Activated CD8-positive, alpha-beta T cell treated with anti-CD3 and anti-CD28 coated beads for 36 hours (primary cell): Measurements from ENCODE around the gene ACAA1. TPM values are rescaled to one million over a fixed set of nuclear protein-coding genes. Genes with fewer than 3 reads are reported as not detected.

Source experiments
- ATAC-seq: fragments of 200-7000 bp; cut with Tn5 transposase; one replicate; pipeline ENCODE4 v1.10.0; 2021; ENCODE audit warnings: mild to moderate bottlenecking, moderate library complexity
- CTCF ChIA-PET: fragments of 350-600 bp; sonication (Branson Sonifier 250); formaldehyde crosslinking; loops from one replicate; lab custom pipeline; 2021; ENCODE audit warnings: antibody characterized with exemption; lab: Charles Lee
- POLR2A ChIA-PET: fragments of 350-600 bp; sonication (Branson Sonifier 250); formaldehyde crosslinking; loops from one replicate; lab custom pipeline; 2021; ENCODE audit warnings: antibody characterized with exemption; lab: Charles Lee
- DNase-seq: peaks from one replicate; pipeline ENCODE4 v3.0.0-alpha.2; 2020
- H3K27ac Mint-ChIP-seq: one replicate; pipeline ENCODE4 v1.8.0; 2021; ENCODE audit warnings: mild to moderate bottlenecking, mixed read lengths
- H3K27me3 Mint-ChIP-seq: one replicate; pipeline ENCODE4 v1.8.0; 2021; ENCODE audit warnings: mixed read lengths
- H3K36me3 Mint-ChIP-seq: one replicate; pipeline ENCODE4 v1.8.0; 2021; ENCODE audit warnings: low read depth, mixed read lengths
- H3K4me1 Mint-ChIP-seq: one replicate; pipeline ENCODE4 v1.8.0; 2021; ENCODE audit warnings: low read depth, mixed read lengths
- H3K4me3 Mint-ChIP-seq: one replicate; pipeline ENCODE4 v1.8.0; 2021; ENCODE audit warnings: mild to moderate bottlenecking, moderate library complexity, mixed read lengths
- H3K9me3 Mint-ChIP-seq: one replicate; pipeline ENCODE4 v1.8.0; 2021; ENCODE audit warnings: mixed read lengths
- CTCF ChIP-seq: fragments of 200-600 bp; IDR thresholded peaks from one replicate; pipeline ENCODE4 v1.8.0; 2022; ENCODE audit warnings: antibody characterized with exemption, mild to moderate bottlenecking
- intact Hi-C: fragments of 100-400 bp; cut with micrococcal nuclease; formaldehyde crosslinking; loops from one replicate; pipeline ENCODE4 v1.10.0; 2022
- total RNA-seq, 2 experiments: library from RNA; stranded (reverse); gene quantifications; one replicate each; pipeline ENCODE4 v1.2.3, GENCODE V29; 2021

The ACAA1 gene
- total RNA-seq, result 10 to 100 TPM; 70.1 to 72.0 TPM

GRCh38 chr3:38136777-38137614, at the start of gene ACAA1:
ACAA1 (minus strand) TSS chr3:38137127; CDS start chr3:38137035, 92 bp downstream.
- TF ChIP-seq CTCF, result no peak
- peak; percentile 92 for ATAC-seq
- Mint-ChIP-seq H3K27ac (peak within 1 kb of the TSS; percentile 98), H3K9me3 (no peaks in the 10 kb centered on the region), H3K4me1 (peaks cover 59% of the 10 kb centered on the region), H3K36me3 (peaks cover 49% of the 10 kb centered on the region), H3K27me3 (no peaks in the 10 kb centered on the region), H3K4me3 (peak within 1 kb of the TSS; percentile 92)
- intact Hi-C loops, result loop anchor here (2.0 to 10.0 kb wide), 2 partner anchors 28 to 208 kb away; partner anchors contain the start of genes OXSR1 and XYLB
- ChIA-PET POLR2A (interaction anchor here (0.7 to 5.0 kb wide), 9 partner anchors 8 to 319 kb away, joined by 3 to 67 read pairs (median 4); partner anchors contain the start of genes OXSR1 and XYLB), CTCF (interaction anchor here (0.7 to 5.1 kb wide), 8 partner anchors 20 to 210 kb away, joined by 3 to 31 read pairs (median 4); partner anchors contain the start of genes OXSR1 and XYLB)
- DNase-seq, result peak; percentile 100

- H3K9me3 Mint-ChIP-seq, result no peaks in the 10 kb centered on the region
- no peak overlapping the region for H3K27ac Mint-ChIP-seq
- H3K36me3 Mint-ChIP-seq, result peaks cover 13% of the 10 kb centered on the region
- intact Hi-C loops, result no loop called here
- ATAC-seq (no peak), DNase-seq (no peak)
- H3K4me3 Mint-ChIP-seq, result no peak overlapping the region
- no peaks in the 10 kb centered on the region for H3K27me3 Mint-ChIP-seq
- POLR2A ChIA-PET, result no interaction called here
- no peak for TF ChIP-seq CTCF
- CTCF ChIA-PET, result interaction anchor here (1.3 kb wide), 1 partner anchor 38 kb away, joined by 3 read pairs; no protein-coding TSS in a partner anchor
- peaks cover 42% of the 10 kb centered on the region for H3K4me1 Mint-ChIP-seq
Observed at GRCh38 chr3:38177181-38177580, 40.3 kb upstream of the ACAA1 start.

- intact Hi-C loops, result no loop called here
- CTCF ChIA-PET, result no interaction called here
Observed at GRCh38 chr3:38173834-38174418, 37.0 kb upstream of the ACAA1 start.

GRCh38 chr3:38171622-38172021, 34.7 kb upstream of the ACAA1 start:
- ATAC-seq, result no peak
- Mint-ChIP-seq H3K36me3 (peaks cover 21% of the 10 kb centered on the region), H3K4me3 (no peak overlapping the region), H3K27me3 (no peaks in the 10 kb centered on the region), H3K9me3 (no peaks in the 10 kb centered on the region), H3K4me1 (peaks cover 78% of the 10 kb centered on the region), H3K27ac (no peak overlapping the region)
- POLR2A ChIA-PET, result interaction anchor here (0.6 to 2.4 kb wide), 3 partner anchors 29 to 325 kb away, joined by 4 to 8 read pairs (median 7); partner anchors contain the start of gene ACAA1
- intact Hi-C loops, result no loop called here
- DNase-seq, result no peak
- CTCF ChIA-PET, result interaction anchor here (0.7 to 1.5 kb wide), 6 partner anchors 10 to 204 kb away, joined by 3 to 4 read pairs (median 4); partner anchors contain the start of gene ACAA1
- no peak for TF ChIP-seq CTCF

More at GRCh38 chr3:38173834-38174418, 37.0 kb upstream of the ACAA1 start:
- H3K4me1 Mint-ChIP-seq, result peaks cover 62% of the 10 kb centered on the region
- no peak for ATAC-seq
- DNase-seq, result no peak
- peaks cover 8% of the 10 kb centered on the region for H3K36me3 Mint-ChIP-seq
- no peaks in the 10 kb centered on the region for H3K27me3 Mint-ChIP-seq
- POLR2A ChIA-PET, result no interaction called here
- H3K9me3 Mint-ChIP-seq, result no peaks in the 10 kb centered on the region
- no peak for TF ChIP-seq CTCF
- no peak overlapping the region for H3K4me3 Mint-ChIP-seq
- peak overlapping the region; percentile 13 for H3K27ac Mint-ChIP-seq
